Right lobe of liver (tissue), 4 donors: ENCODE data around the gene ADAMTS7.
"Not testable (repeated sequence)": the region's sequence is repeated elsewhere in the genome, so short reads cannot be mapped to it uniquely, and the experiment has no call there.

Experiments
- POLR2A ChIP-seq: fragments of 450-650 bp; IDR thresholded peaks from one replicate; pipeline ENCODE4 v1.6.1; 2017; ENCODE audit warnings: antibody characterized with exemption, mild to moderate bottlenecking
- TF ChIP-seq, protein P1 (sequence below), 4 donors: fragments of 200-600 bp in 3 of 4; fragments of 450-650 bp in 1 of 4; IDR thresholded peaks; one replicate each; pipeline versions ENCODE4 v1.5.1 to v1.8.0; 2016 to 2022; ENCODE audit warnings: antibody characterized with exemption in 4 of 4, mild to moderate bottlenecking in 2 of 4
- donor health status: DM: no; HTN: no; CAD: no.
- donor health status: DM: no; HTN: no; CAD: no.
- donor health status: DM: no; HTN: yes; CAD: no.

DNA sequence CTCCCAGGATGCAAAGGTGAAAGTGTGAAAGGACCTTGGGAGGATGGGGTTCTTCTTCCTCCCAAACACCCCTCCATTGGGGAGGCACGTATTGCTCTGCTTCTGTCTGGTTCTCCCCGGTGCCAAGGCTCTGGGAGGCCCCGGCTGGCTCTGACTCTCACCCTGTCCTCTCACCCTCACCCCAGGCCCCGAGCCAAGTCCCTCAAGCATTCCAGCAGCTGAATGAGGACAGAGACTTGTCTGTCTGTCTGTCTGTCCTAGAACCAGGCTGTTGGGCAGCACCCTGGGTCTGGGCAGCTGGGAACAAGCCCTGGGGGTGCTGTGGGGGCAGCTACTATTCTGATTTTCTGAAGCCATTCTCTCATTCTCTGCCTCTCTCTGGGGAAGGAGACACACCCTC, 29.9 kb downstream of the ADAMTS7 start:
- TF ChIP-seq, protein P1, sequence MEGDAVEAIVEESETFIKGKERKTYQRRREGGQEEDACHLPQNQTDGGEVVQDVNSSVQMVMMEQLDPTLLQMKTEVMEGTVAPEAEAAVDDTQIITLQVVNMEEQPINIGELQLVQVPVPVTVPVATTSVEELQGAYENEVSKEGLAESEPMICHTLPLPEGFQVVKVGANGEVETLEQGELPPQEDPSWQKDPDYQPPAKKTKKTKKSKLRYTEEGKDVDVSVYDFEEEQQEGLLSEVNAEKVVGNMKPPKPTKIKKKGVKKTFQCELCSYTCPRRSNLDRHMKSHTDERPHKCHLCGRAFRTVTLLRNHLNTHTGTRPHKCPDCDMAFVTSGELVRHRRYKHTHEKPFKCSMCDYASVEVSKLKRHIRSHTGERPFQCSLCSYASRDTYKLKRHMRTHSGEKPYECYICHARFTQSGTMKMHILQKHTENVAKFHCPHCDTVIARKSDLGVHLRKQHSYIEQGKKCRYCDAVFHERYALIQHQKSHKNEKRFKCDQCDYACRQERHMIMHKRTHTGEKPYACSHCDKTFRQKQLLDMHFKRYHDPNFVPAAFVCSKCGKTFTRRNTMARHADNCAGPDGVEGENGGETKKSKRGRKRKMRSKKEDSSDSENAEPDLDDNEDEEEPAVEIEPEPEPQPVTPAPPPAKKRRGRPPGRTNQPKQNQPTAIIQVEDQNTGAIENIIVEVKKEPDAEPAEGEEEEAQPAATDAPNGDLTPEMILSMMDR (IDR thresholded peaks at IDR 0.05) = not testable (repeated sequence)
- not testable (repeated sequence) for TF ChIP-seq POLR2A
